HL-60/S4 treated with retinoic acid at 250 ng/mL for 4 days and 3 days (cell line): ENCODE data around the gene TBX4.
"Not testable (repeated sequence)": the region's sequence is repeated elsewhere in the genome, so short reads cannot be mapped to it uniquely, and the experiment has no call there.

Experiments used
- in situ Hi-C: fragments of 300-500 bp; cut with MboI; formaldehyde crosslinking; loops from 2 replicates; pipeline ENCODE4 v1.7.0; 2022; ENCODE audit warnings: low sequenced_read_pairs

TBX4 gene

GRCh38 chr17:61517265-61517664 is 65.0 kb downstream of the TBX4 start:
- in situ Hi-C loops = no loop called here

DNA sequence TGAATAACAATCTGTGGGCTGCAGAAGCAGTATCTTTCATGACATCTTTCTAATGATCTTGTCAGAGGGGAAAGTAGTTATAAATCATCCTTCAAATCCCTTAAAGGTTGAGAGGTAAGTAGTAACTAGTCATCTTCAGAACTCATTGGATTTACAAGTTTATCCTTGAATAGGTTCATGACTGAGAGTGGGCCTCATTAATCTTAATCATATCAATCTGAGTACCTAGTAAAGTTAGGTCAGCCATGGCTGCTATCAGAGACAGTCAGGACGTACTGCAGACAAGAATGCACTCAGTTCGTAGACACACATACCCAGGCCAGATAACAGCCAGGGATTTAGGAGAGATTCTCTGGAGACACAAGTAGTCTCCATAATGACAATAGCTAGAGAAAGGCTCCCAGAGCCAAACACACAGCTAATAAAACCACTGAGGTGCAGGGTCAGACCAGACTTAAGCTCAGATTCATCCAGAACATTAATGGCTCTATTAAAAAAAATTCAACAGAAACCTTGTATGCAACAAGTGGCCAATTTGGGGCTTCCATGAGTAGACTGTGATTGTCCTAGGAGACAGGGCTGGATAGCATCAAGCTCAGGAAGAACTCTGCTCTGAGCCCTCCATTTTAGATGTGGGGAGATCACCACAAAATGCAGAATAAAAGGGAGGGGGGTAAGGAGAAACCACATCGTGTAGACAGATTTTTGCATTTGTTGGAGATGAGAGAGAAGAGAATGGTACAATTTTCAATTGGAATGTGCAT is 65.8 kb downstream of the TBX4 start:
- in situ Hi-C loops = no loop called here

- in situ Hi-C loops = no loop called here
These were observed 66.9 kb downstream of the TBX4 start for GRCh38 chr17:61519139-61519538.

GRCh38 chr17:61519754-61520440 is 67.7 kb downstream of the TBX4 start:
- in situ Hi-C loops = no loop called here

- in situ Hi-C loops = no loop called here
These were observed 68.7 kb downstream of the TBX4 start for GRCh38 chr17:61520897-61521296.

GRCh38 chr17:61522088-61522487 is 69.9 kb downstream of the TBX4 start:
- in situ Hi-C loops = no loop called here

DNA sequence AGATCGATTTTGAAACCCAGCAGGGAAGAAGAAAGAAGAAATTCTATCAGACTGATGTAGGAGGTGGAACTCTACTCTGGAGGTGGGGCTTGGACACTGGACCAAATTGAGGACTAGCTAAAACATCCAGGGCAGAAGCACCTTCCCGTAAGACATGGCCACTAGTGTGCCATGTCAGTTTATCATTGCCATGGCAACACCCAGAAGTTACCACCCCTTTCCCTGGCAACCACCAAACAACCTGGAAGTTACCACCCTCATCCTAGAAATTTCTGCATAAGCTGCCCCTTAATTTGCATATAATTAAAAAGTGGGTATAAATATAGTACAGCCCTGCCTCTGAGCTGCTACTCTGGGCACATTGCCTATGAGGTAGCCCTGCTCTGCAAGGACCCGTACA is 72.1 kb downstream of the TBX4 start:
- in situ Hi-C loops = no loop called here

DNA sequence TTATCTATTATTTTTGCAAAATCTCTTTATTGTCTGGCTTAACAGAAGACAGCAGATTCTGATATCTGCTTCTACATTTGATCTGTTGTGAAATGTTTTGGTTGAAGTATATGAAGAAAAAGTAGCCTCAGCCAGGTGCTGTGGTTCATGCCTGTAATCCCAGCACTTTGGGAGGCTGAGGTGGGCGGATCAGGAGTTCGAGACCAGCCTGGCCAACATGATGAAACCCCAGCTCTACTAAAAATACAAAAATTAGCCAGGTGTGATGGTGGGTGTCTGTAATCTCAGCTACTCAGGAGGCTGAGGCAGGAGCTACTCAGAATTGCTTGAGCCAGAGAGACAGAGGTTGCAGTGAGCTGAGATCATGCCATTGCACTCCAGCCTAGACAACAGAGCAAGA is 75.2 kb downstream of the TBX4 start:
- in situ Hi-C loops = not testable (repeated sequence)

- in situ Hi-C loops = no loop called here
These were observed 75.9 kb downstream of the TBX4 start for GRCh38 chr17:61528171-61528570.

DNA sequence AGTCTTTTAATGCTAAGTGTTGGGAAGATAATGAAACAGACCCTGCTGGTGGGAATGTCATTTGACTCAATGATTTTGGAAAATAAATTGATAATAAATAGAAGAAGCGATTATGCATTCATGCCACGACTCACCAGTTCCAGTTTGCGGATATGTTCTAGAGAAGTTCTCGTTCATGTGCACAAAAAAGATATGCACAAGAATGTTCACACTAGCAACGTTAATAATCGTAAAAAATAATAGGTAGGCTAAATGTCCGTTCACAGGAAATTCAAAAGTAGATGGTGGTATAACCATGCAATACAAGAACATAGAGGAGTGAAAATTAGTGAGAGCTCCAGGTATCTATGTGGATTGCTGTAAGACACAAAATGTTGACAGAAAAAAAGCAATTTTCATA is 79.0 kb downstream of the TBX4 start:
- in situ Hi-C loops = no loop called here

DNA sequence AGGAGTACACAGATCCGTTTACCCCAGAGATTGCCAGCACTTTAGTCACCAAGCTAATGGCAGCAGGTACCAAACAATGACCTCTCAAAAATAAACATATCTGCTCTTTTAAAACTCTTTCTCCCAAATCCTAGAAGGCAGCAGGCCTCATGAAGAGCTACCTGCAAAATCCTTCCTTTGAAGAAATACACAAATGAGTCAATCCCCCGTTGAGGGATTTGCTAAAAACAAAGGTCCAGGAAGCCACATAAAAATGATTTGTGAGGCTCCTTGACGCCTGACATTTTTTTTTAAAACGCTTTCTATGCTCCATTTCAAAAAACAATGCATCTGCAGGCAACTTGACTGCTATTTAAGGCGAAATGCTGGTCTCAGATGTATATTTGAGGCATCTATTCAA is 80.6 kb downstream of the TBX4 start:
- in situ Hi-C loops = no loop called here

DNA sequence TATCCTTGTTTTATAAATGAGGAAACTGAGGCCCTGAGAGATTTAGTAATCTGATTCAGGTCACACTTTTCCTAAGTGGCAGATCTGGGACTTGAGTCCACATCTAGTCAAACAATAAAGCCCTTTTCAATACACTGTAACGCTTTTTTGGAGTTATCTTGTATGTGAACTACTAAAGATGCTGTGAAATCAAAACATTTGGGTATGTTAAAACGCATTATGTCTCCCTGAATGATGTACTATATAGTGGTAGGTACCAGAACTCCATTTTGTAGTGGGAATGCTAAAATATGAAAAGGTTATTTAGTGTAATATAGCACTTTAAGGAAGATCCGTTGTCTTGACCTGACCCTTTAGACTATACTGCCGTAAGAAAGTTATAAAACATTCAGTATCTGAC is 81.6 kb downstream of the TBX4 start:
- in situ Hi-C loops = no loop called here

DNA sequence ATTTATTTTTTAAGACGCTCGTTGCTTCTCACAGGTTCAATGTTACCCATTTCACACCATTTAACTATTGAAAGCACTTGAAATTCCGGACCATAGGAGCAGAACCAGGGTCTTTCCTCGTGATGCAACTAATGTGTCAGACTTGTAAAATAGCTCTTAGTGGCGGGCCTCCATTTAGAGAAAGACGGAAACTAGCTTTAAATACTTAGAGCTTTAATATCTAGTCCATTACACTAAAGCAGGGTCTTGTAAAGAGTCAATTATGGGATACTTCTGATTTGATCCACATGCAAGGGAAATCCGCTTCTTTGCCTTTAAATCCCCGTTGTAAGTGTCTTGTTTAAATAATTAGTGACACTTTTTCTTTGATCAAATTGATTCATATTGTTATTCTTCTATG is 82.2 kb downstream of the TBX4 start:
- in situ Hi-C loops = no loop called here
